HepG2 (cell line): Measurements from ENCODE around the gene KIF2C. TPM values are rescaled to one million over a fixed set of nuclear protein-coding genes. Genes with fewer than 3 reads are reported as not detected.

Experiments
- ATAC-seq: fragments of 200-7000 bp; cut with Tn5 transposase; 3 replicates; pipeline ENCODE4 v1.9.1; 2020; ENCODE audit warnings: mild to moderate bottlenecking, moderate library complexity
- BruUV-seq: library from RNA; stranded (reverse); fragments of 400-500 nt; replicated peaks from 2 replicates; lab custom pipeline; 2021; lab: Mats Ljungman, UMichigan
- CTCF ChIA-PET: fragments of 300-600 bp; formaldehyde crosslinking; extraction: SDS; loops from one replicate; lab custom pipeline; 2021; ENCODE audit warnings: low total read pairs, inconsistent platforms, low intra/inter-chr PET ratio; lab: Yijun Ruan, JAX
- POLR2A ChIA-PET: fragments of 350-600 bp; sonication (Branson Sonifier 250); formaldehyde crosslinking; loops from one replicate; lab custom pipeline; 2020; ENCODE audit warnings: antibody characterized with exemption, inconsistent platforms; lab: Yijun Ruan, JAX
- DNase-seq: peaks from one replicate; pipeline ENCODE4 v3.0.0-alpha.2; 2015; ENCODE audit warnings: low spot score
- FAIRE-seq: peaks from 3 replicates; lab custom pipeline; 2011; peaks lifted over from hg19 to GRCh38; lab: Jason Lieb, UNC
- H2AFZ ChIP-seq: one replicate; pipeline ENCODE4 v1.6.1; 2011; ENCODE audit warnings: low read length, inconsistent platforms
- H3K27ac ChIP-seq: fragments of 300-600 bp; 3 replicates; pipeline ENCODE4 v1.8.0; 2011; ENCODE audit warnings: mixed run types, mild to moderate bottlenecking, mixed read lengths, low read length, inconsistent platforms; ENCODE audit not compliant: insufficient read depth; ENCODE audit errors: extremely low read length
- H3K27me3 ChIP-seq, 2 experiments: fragments of 200-600 bp in 1 of 2; 2 replicates in 1 of 2; 3 replicates in 1 of 2; pipeline versions ENCODE4 v1.6.0 to v1.8.0; 2011; ENCODE audit warnings: low read length in 2 of 2, mild to moderate bottlenecking in 2 of 2, moderate library complexity in 2 of 2, inconsistent platforms in 1 of 2; ENCODE audit not compliant: insufficient read depth in 2 of 2, control insufficient read depth in 1 of 2
- H3K36me3 ChIP-seq, 2 experiments: fragments of 200-600 bp in 1 of 2; replicated peaks in 1 of 2; 2 replicates in 1 of 2; 3 replicates in 1 of 2; pipeline versions ENCODE4 v1.5.1 to v1.8.0; 2011; ENCODE audit warnings: low read length in 2 of 2, inconsistent platforms in 1 of 2; ENCODE audit not compliant: insufficient read depth in 2 of 2, control insufficient read depth in 1 of 2
- H3K4me1 ChIP-seq: 2 replicates; pipeline ENCODE4 v1.5.1; 2012; ENCODE audit warnings: low read length, inconsistent platforms; ENCODE audit not compliant: insufficient read depth
- H3K4me2 ChIP-seq: 2 replicates; pipeline ENCODE4 v1.6.0; 2011; ENCODE audit warnings: low read depth, low read length, inconsistent platforms
- H3K4me3 ChIP-seq, 3 experiments: fragments of 200-600 bp in 1 of 3; sonication (generic), shearing (Covaris generic) in 1 of 3; replicated peaks in 1 of 3; 2 replicates each; pipeline ENCODE4 v1.5.1; 2011 to 2016; ENCODE audit warnings: low read length in 3 of 3, inconsistent platforms in 2 of 3, low read depth in 2 of 3, mild to moderate bottlenecking in 2 of 3, control low read depth in 1 of 3, mixed read lengths in 1 of 3; ENCODE audit not compliant: insufficient read depth in 1 of 3
- H3K79me2 ChIP-seq: one replicate; pipeline ENCODE4 v1.6.1; 2011; ENCODE audit warnings: low read length, inconsistent platforms; ENCODE audit not compliant: insufficient read depth
- H3K9ac ChIP-seq: 2 replicates; pipeline ENCODE4 v1.6.0; 2011; ENCODE audit warnings: mild to moderate bottlenecking, low read depth, low read length, inconsistent platforms; ENCODE audit not compliant: insufficient read depth
- H3K9me3 ChIP-seq: 2 replicates; pipeline ENCODE4 v1.5.1; 2012; ENCODE audit warnings: mild to moderate bottlenecking, low read length
- H4K20me1 ChIP-seq: 2 replicates; pipeline ENCODE4 v1.6.0; 2011; ENCODE audit warnings: inconsistent platforms, mild to moderate bottlenecking, low read length, moderate library complexity; ENCODE audit not compliant: insufficient read depth
- ARID4A ChIP-seq: sonication (generic); formaldehyde crosslinking; IDR thresholded peaks from 2 replicates; pipeline ENCODE4 v1.5.0; 2020; ENCODE audit warnings: mild to moderate bottlenecking, missing genetic modification reagents, borderline replicate concordance
- CHCHD3 ChIP-seq: sonication (generic); formaldehyde crosslinking; IDR thresholded peaks from 2 replicates; pipeline ENCODE4 v1.8.0; 2022; ENCODE audit warnings: mild to moderate bottlenecking, missing genetic modification reagents, moderate library complexity
- CREBL2 ChIP-seq: sonication (generic); formaldehyde crosslinking; IDR thresholded peaks from 2 replicates; pipeline ENCODE4 v1.8.1; 2023; ENCODE audit warnings: missing genetic modification reagents, mild to moderate bottlenecking, borderline replicate concordance
- GATAD2A ChIP-seq: IDR thresholded peaks from 2 replicates; pipeline ENCODE4 v1.6.1; 2016
- HNRNPL ChIP-seq: fragments of 200-400 bp; formaldehyde crosslinking; IDR thresholded peaks from 2 replicates; pipeline ENCODE4 v1.6.1; 2017; ENCODE audit warnings: mild to moderate bottlenecking, low read depth, low read length
- IRF2 ChIP-seq: IDR thresholded peaks from 2 replicates; pipeline ENCODE4 v1.6.1; 2018; ENCODE audit warnings: missing genetic modification reagents, missing compliant biosample characterization
- POLR2A ChIP-seq, 2 experiments: IDR thresholded peaks; 2 replicates each; pipeline ENCODE4 v1.6.1; 2011; ENCODE audit warnings: low read depth in 2 of 2, low read length in 2 of 2, mild to moderate bottlenecking in 1 of 2, moderate library complexity in 1 of 2; ENCODE audit not compliant: insufficient read depth in 1 of 2
- SMYD3 ChIP-seq: sonication (generic); formaldehyde crosslinking; IDR thresholded peaks from 2 replicates; pipeline ENCODE4 v1.8.1; 2023; ENCODE audit warnings: mild to moderate bottlenecking, missing genetic modification reagents
- TFAP4 ChIP-seq: sonication (generic); IDR thresholded peaks from 2 replicates; pipeline ENCODE4 v1.6.1; 2016; ENCODE audit warnings: low read depth, borderline replicate concordance
- ZNF816 ChIP-seq: sonication (generic); formaldehyde crosslinking; IDR thresholded peaks from 2 replicates; pipeline ENCODE4 v1.8.0; 2022; ENCODE audit warnings: missing genetic modification reagents, mild to moderate bottlenecking, borderline replicate concordance
- ZUFSP ChIP-seq: sonication (generic); formaldehyde crosslinking; IDR thresholded peaks from 2 replicates; pipeline ENCODE4 v1.9.0; 2021; ENCODE audit warnings: missing genetic modification reagents, mild to moderate bottlenecking, borderline replicate concordance
- WGBS: methylation state at CpG from one replicate; pipeline ENCODE4 v1.1.6; 2017; ENCODE audit warnings: low lambda C conversion rate; 5-methylcytosine and 5-hydroxymethylcytosine counted together
- in situ Hi-C: cut with HindIII; loops from 2 replicates; pipeline ENCODE4 v1.10.0; 2017; ENCODE audit warnings: low pct_unique_long_range_greater_than_20kb; ENCODE audit not compliant: extremely low pct_ligation_motif_present
- intact Hi-C: fragments of 100-400 bp; cut with micrococcal nuclease; formaldehyde crosslinking; loops from one replicate; pipeline ENCODE4 v1.10.0; 2022; ENCODE audit not compliant: unreplicated experiment
- polyA plus RNA-seq, 8 experiments: library from polyadenylated mRNA; depleted of rRNA in 3 of 8; stranded (reverse) in 7 of 8; unstranded in 1 of 8; fragments of >200 nt; fragmentation: Illumina TruSeq in 4 of 8; extraction: Trizol in 4 of 8; gene quantifications; 2 replicates each; pipeline versions ENCODE4 v1.2.1 to v1.2.3, GENCODE V29; 2011 to 2016; ENCODE audit warnings: low read depth in 4 of 8, missing spikeins in 1 of 8, mixed read lengths in 1 of 8; ENCODE audit not compliant: insufficient read depth in 1 of 8
- total RNA-seq, 5 experiments: library from RNA; depleted of rRNA; stranded (reverse); fragments of >200 nt; fragmentation: Illumina TruSeq; extraction: Trizol; gene quantifications; 2 replicates each; pipeline ENCODE4 v1.2.3, GENCODE V29; 2016; ENCODE audit warnings: low read depth in 1 of 5
- TF ChIP-seq, protein P1 (sequence below): sonication (generic); formaldehyde crosslinking; IDR thresholded peaks from 2 replicates; pipeline ENCODE4 v1.4.0; 2020; ENCODE audit warnings: missing genetic modification reagents, low read depth, mild to moderate bottlenecking, borderline replicate concordance

Gene KIF2C
- total and polyA plus RNA-seq, 2 of the 13 experiments (the other 11 are each of a cell fraction or from before 2014, with no cell fraction given), result 29.7 to 53.7 TPM

DNA sequence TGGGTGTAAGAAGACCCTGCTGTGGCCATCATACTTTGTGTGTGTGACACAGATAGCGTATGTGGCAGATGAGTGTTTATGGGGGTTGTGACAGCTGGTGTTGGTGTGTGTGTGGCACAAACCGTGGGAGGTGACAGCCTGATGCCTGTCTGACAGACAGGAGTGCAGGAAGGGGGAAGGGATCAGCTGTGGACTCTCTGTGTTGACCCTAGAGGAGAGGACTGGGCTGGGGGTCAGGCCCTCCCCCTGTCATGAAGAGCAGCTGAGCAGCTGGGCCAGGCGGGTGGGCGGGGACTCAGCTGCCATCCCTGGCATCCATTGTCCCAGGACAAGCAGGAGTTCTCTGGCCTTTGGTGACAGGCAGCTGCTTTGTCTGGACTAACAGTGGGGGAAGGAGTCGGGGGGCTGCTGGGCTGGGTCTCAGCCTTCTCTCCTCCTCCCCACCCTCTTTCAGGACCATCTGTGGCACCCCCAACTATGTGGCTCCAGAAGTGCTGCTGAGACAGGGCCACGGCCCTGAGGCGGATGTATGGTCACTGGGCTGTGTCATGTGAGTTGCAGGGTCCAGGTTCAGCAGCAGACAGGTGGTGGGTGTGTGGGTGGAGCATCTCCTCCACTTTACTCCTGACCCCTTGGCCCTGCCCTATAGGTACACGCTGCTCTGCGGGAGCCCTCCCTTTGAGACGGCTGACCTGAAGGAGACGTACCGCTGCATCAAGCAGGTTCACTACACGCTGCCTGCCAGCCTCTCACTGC lies 62.8 kb downstream of the KIF2C start:
- H3K4me1 ChIP-seq, result peaks cover 63% of the 10 kb centered on the region
- no peaks in the 10 kb centered on the region for H3K9me3 ChIP-seq
- H3K27ac ChIP-seq, result no peak overlapping the region
- H3K27me3 ChIP-seq, result no peaks in the 10 kb centered on the region
- FAIRE-seq (no peak), ATAC-seq (no peak), DNase-seq (no peak)
- intact Hi-C loops (no loop called here), in situ Hi-C loops (no loop called here)
- no peak overlapping the region for H2AFZ ChIP-seq
- H3K79me2 ChIP-seq, result peaks cover 17% of the 10 kb centered on the region
- H3K36me3 ChIP-seq, result peaks cover 6 to 38% of the 10 kb centered on the region in 2 experiments; a peak in 4 of 5 replicates
- H4K20me1 ChIP-seq, result 0 out of 2 replicates have a peak, but pooled peaks cover 7% of the 10 kb centered on the region
- peak overlapping the region; percentile 47; the same call in 1 of the 2 replicates for H3K9ac ChIP-seq
- WGBS, result 81% methylated on average over 6 of the region's 13 CpGs
- H3K4me2 ChIP-seq, result peak overlapping the region; percentile 97
- CTCF ChIA-PET, result no interaction called here
- BruUV-seq, result no TSS peak
- POLR2A ChIA-PET, result interaction anchor here (1.0 to 6.7 kb wide), 2 partner anchors 17 to 24 kb away, joined by 4 to 168 read pairs; no protein-coding TSS in a partner anchor
- peak overlapping the region in 1 of 3 experiments; percentile 60; a peak in 2 of 6 replicates for H3K4me3 ChIP-seq
- TF ChIP-seq GATAD2A (CRISPR knock-in tag) (no peak), TFAP4 (peak; percentile 91), HNRNPL (no peak), SMYD3 (CRISPR knock-in tag) (no peak), ARID4A (CRISPR knock-in tag) (peak; percentile 27; the same call in 1 of the 2 replicates), CHCHD3 (CRISPR knock-in tag) (no peak), ZUFSP (CRISPR knock-in tag) (no peak), POLR2A (IDR thresholded peaks at IDR 0.05; ENCODE audit: insufficient read depth in 1 of 2, low read depth in 2 of 2, low read length in 2 of 2) (0 out of 4 replicates have a peak, but pooled peaks of 1 of the 2 experiments have one; percentile 34), IRF2 (no peak), CREBL2 (CRISPR knock-in tag) (no peak), ZNF816 (CRISPR knock-in tag) (no peak)
- TF ChIP-seq, protein P1, sequence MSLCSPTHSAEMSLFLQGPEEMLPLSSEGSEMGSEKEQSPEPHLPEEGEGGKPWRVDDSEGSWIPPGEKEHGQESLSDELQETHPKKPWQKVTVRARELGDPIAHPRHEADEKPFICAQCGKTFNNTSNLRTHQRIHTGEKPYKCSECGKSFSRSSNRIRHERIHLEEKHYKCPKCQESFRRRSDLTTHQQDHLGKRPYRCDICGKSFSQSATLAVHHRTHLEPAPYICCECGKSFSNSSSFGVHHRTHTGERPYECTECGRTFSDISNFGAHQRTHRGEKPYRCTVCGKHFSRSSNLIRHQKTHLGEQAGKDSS (CRISPR knock-in tag), result no peak
